ENCODE results near the gene ZNF446. TPM values are rescaled to one million over a fixed set of nuclear protein-coding genes. Genes with fewer than 3 reads are reported as not detected.
A peak's percentile ranks its signal among the peaks of the same experiment; 100 is the strongest.

The ZNF446 gene
- total and polyA plus RNA-seq, 7 donors = 3.5 to 8.7 (median 6.2) TPM

DNA sequence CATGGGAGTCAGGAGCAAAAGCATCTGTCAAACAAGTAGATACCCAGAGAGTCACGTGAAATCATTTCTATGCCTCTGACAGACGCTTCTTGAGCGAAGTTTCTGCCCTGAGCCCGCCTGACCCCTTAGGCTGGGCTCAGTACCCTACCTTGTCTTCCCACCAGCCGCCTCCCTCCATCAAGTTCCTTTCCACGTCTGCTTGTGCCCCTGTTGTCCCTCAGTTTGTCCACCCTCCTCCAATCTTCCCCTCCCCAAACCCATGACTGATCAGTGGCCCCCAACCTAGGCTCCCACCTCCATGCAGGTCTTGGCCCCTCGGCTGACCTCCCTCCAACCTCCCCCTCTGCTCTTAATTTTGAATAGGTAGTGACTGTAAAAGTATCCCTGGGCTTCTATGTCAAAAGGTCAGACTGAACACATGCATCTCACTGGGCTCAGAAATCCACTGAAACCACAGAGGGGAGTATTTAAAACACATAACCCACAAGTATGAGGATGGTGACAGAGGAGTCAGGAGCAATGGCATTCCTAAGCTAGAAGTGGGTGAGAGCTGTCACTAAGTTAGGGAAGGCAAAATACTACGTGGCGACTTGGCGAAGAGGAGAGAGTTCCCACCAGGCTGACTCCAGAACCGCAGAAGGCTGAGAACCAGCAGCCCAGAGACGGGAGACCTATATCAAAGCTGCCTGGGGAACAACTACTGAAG is 1.7 kb upstream of the ZNF446 start:
- 81 to 90% (median 83%) methylated on average over 12 of the region's 12 CpGs for WGBS, 3 donors
- intact Hi-C loops (cut with DNase I) = no loop called here
- H3K27ac ChIP-seq = no peak overlapping the region
- ATAC-seq (no peak), DNase-seq (no peak)
- peaks cover 0 to 56% of the 10 kb centered on the region in 2 donors for H3K36me3 ChIP-seq (ENCODE audit: insufficient read depth in 1 of 2, low read depth in 1 of 2)
- TF ChIP-seq, protein P1, sequence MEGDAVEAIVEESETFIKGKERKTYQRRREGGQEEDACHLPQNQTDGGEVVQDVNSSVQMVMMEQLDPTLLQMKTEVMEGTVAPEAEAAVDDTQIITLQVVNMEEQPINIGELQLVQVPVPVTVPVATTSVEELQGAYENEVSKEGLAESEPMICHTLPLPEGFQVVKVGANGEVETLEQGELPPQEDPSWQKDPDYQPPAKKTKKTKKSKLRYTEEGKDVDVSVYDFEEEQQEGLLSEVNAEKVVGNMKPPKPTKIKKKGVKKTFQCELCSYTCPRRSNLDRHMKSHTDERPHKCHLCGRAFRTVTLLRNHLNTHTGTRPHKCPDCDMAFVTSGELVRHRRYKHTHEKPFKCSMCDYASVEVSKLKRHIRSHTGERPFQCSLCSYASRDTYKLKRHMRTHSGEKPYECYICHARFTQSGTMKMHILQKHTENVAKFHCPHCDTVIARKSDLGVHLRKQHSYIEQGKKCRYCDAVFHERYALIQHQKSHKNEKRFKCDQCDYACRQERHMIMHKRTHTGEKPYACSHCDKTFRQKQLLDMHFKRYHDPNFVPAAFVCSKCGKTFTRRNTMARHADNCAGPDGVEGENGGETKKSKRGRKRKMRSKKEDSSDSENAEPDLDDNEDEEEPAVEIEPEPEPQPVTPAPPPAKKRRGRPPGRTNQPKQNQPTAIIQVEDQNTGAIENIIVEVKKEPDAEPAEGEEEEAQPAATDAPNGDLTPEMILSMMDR (IDR thresholded peaks at IDR 0.05) = no peak
- no peaks in the 10 kb centered on the region for H3K9me3 ChIP-seq
- H3K4me3 ChIP-seq = peak overlapping the region; percentile 89
- H3K4me1 ChIP-seq = peaks cover 14% of the 10 kb centered on the region
- H3K27me3 ChIP-seq (ENCODE audit: insufficient read depth in 3 of 3, low read length in 2 of 3) = no peaks in the 10 kb centered on the region

DNA sequence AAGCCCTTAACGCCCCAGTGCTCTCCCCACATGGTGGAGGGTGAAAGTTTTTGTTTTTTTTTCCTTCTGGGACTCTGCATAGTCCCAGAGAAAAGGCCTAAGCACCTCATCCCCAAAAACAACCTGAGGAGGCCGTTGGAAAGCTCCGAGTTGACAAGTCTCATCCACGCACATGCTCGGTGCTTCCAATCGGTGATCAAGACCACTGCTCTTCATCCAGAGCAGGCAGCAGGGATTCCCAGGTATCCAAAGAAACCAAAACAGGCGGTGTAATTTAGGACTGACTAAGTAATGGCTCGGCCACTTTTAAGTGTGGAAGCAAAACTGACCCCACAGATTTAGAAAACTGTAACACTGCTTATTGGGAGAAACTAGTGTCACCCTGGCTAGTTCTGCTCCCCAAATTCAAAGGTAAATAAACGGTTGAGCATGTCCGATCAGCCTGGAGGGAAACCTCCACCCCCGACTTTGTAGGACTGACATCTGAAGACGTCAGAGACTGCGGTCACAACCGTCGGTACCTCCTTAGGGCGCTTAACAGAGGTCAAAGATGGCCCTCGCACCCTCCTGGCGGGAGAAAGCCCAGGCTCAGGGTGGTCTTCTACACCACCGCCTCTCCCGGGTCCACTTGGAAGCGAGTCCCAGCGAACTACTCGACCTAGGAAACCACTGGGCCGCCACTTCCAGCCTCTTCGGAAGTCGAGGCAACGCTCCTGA is 997 bp upstream of the ZNF446 start:
- TF ChIP-seq, protein P1 (IDR thresholded peaks at IDR 0.05) = no peak
- Histone ChIP-seq H3K4me3 (peak overlapping the region; percentile 89), H3K4me1 (peaks cover 14% of the 10 kb centered on the region), H3K9me3 (no peaks in the 10 kb centered on the region), H3K27ac (peak overlapping the region; percentile 89), H3K27me3 (ENCODE audit: insufficient read depth in 3 of 3, low read length in 2 of 3) (no peaks in the 10 kb centered on the region), H3K36me3 (ENCODE audit: insufficient read depth in 1 of 2, low read depth in 1 of 2) (peaks cover 0 to 56% of the 10 kb centered on the region in 2 donors)
- DNase-seq = no peak
- 21 to 22% (median 22%) methylated on average over 26 to 27 of the region's 27 CpGs for WGBS, 3 donors
- ATAC-seq = peak in 1 of 4 donors; percentile 11
- intact Hi-C loops (cut with DNase I) = no loop called here

DNA sequence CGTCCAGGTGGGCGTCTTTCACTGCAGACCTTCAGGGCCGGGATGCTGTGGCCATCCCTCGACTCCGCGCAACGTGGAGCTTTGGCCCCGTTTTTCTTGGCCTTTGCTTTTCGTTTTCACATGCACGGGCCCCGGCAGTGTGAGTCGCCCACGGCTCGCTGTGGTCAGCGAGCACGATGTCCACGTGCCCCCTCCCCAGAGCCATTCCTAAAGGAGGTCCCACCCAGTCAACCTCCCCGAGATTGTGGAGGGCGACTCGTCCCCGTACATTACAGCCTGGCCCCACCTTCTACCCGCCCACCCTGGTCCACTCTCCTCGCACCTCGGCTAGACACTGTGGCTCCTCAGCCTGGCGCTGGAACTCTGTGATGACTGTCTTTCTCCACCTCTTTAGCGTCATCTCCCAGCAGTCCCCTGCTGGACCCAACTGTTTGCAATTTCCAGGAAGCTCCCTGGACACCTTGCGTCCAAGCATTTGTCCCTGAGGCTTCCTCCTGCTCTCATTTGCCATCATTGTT is 405 bp downstream of the ZNF446 start:
- peaks cover 0 to 59% of the 10 kb centered on the region in 2 donors for H3K36me3 ChIP-seq (ENCODE audit: insufficient read depth in 1 of 2, low read depth in 1 of 2)
- intact Hi-C loops (cut with DNase I) = no loop called here
- no peaks in the 10 kb centered on the region for H3K27me3 ChIP-seq (ENCODE audit: insufficient read depth in 3 of 3, low read length in 2 of 3)
- no peak for DNase-seq
- H3K4me1 ChIP-seq = peaks cover 14% of the 10 kb centered on the region
- peak in 3 of 4 donors; percentile 0 to 1 (median 0) for ATAC-seq
- H3K9me3 ChIP-seq = no peaks in the 10 kb centered on the region
- WGBS, 3 donors = 2% methylated on average over 27 of the region's 27 CpGs
- H3K4me3 ChIP-seq = peak overlapping the region; percentile 89
- peak overlapping the region; percentile 89 for H3K27ac ChIP-seq
- TF ChIP-seq, protein P1 (IDR thresholded peaks at IDR 0.05) = no peak

DNA sequence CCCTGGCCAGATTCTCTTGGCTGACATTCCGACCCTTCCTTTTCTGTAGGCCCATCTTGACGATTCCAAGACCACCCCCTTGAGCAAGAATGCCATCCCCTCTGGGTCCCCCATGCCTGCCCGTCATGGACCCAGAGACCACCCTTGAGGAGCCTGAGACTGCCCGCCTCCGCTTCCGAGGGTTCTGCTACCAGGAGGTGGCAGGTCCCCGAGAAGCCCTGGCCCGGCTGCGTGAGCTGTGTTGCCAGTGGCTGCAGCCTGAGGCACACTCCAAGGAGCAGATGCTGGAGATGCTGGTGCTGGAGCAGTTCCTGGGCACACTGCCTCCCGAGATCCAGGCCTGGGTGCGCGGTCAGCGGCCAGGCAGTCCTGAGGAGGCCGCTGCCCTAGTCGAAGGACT is 978 bp downstream of the ZNF446 start:
- Histone ChIP-seq H3K27me3 (ENCODE audit: insufficient read depth in 3 of 3, low read length in 2 of 3) (no peaks in the 10 kb centered on the region), H3K36me3 (ENCODE audit: insufficient read depth in 1 of 2, low read depth in 1 of 2) (peaks cover 0 to 54% of the 10 kb centered on the region in 2 donors)

More for the DNA sequence above, 978 bp downstream of the ZNF446 start:
- ATAC-seq (no peak), DNase-seq (no peak)
- TF ChIP-seq, protein P1 (IDR thresholded peaks at IDR 0.05) = no peak
- Histone ChIP-seq H3K4me3 (peak overlapping the region; percentile 89), H3K4me1 (peaks cover 14% of the 10 kb centered on the region), H3K9me3 (no peaks in the 10 kb centered on the region), H3K27ac (peak overlapping the region; percentile 89)
- intact Hi-C loops (cut with DNase I) = no loop called here
- 81 to 88% (median 83%) methylated on average over 15 of the region's 15 CpGs for WGBS, 3 donors
